ENCODE data around the gene CTNNA2. TPM values are rescaled to one million over a fixed set of nuclear protein-coding genes. Genes with fewer than 3 reads are reported as not detected.

The CTNNA2 gene
- total and polyA plus RNA-seq, 2 of the 8 experiments (the other 6 are each of a cell fraction or from before 2014, with no cell fraction given), result 3.9 to 9.0 TPM

DNA sequence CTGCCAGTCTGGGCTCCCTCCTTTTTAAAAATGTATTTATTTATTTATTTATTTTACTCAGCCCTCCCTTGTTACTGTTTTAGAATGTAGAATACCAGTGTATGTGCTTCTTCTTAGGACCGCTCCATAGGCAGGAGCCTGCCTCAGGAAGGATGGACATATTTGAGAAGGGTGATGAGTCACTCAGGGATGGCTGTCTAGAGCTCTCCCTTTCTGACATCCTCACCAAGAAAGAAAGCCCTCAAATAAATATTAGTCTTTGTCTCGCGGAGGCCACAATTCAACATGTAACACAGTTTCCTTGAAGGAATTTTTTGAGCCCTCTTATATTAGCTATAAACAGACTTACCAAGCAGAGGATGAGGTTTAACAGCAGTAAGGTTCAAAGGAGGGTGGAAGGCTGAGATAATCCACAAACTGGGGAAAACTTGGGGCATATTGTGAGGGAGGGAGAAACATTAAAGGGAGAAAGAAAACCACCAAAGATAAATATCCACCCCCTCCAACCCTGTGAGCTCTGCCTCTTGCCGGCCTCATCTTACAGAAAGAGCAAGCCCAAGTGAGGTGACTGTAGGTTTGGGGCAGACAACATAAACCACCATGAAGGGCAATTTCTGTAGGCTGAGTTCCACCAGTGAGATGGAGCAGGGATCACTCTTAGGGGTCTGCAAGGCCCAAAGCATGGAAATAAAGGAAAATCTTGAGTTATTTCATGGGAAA lies 628.3 kb downstream of the CTNNA2 start:
- H3K14ac ChIP-seq (ENCODE audit: insufficient read length), result no peak overlapping the region
- POLR2A ChIA-PET (ENCODE audit: partially characterized antibody), result no interaction called here
- no peak for TF ChIP-seq ZNF274 (IDR thresholded peaks at IDR 0.05; ENCODE audit: borderline replicate concordance, extremely low read depth, low read length)
- TF ChIP-seq SIN3A (conservative IDR thresholded peaks at IDR 0.05 in 1 of 2, IDR thresholded peaks at IDR 0.05 in 1 of 2; ENCODE audit: low read depth in 1 of 2, low read length in 2 of 2), result no peak
- TF ChIP-seq HDAC6 (IDR thresholded peaks at IDR 0.05; ENCODE audit: low read depth, low read length), result no peak
- TF ChIP-seq YY1 (IDR thresholded peaks at IDR 0.05; ENCODE audit: low read depth, low read length), result no peak
- TF ChIP-seq RAD21 (IDR thresholded peaks at IDR 0.05 in 1 of 2, conservative IDR thresholded peaks at IDR 0.05 in 1 of 2; ENCODE audit: low read depth in 2 of 2, low read length in 2 of 2), result no peak
- no peak for TF ChIP-seq GABPA (IDR thresholded peaks at IDR 0.05; ENCODE audit: borderline replicate concordance, insufficient read depth, low read length)
- TF ChIP-seq POLR2AphosphoS5 (IDR thresholded peaks at IDR 0.05; ENCODE audit: low read depth, low read length), result no peak
- TF ChIP-seq TBP (IDR thresholded peaks at IDR 0.05; ENCODE audit: low read depth, low read length), result no peak
- no peak for TF ChIP-seq SIX5 (IDR thresholded peaks at IDR 0.05; ENCODE audit: low read depth, low read length)
- TF ChIP-seq CTBP2 (IDR thresholded peaks at IDR 0.05; ENCODE audit: borderline replicate concordance, insufficient read depth, insufficient read length, low read length), result no peak
- no peak for TF ChIP-seq KDM1A (IDR thresholded peaks at IDR 0.05; ENCODE audit: borderline replicate concordance, low read length)
- no peak for TF ChIP-seq BACH1 (IDR thresholded peaks at IDR 0.05; ENCODE audit: low read length)
- TF ChIP-seq NRF1 (IDR thresholded peaks at IDR 0.05; ENCODE audit: low read depth, low read length), result no peak
- no peak for TF ChIP-seq SRF (IDR thresholded peaks at IDR 0.05; ENCODE audit: low read depth, low read length)

More for the DNA sequence above, 628.3 kb downstream of the CTNNA2 start:
- Histone ChIP-seq H2AK5ac (ENCODE audit: low read depth, low read length) (no peak overlapping the region), H3K79me1 (ENCODE audit: low read depth, low read length) (no peaks in the 10 kb centered on the region), H4K20me1 (replicated peaks in 1 of 2; ENCODE audit: control insufficient read depth in 1 of 2, insufficient read depth in 2 of 2, low read length in 2 of 2) (no peaks in the 10 kb centered on the region), H3K4ac (replicated peaks; ENCODE audit: insufficient read length, low read depth, low read length) (no peak overlapping the region), H3K79me2 (ENCODE audit: control insufficient read depth in 1 of 2, insufficient read depth in 2 of 2, low read length in 2 of 2) (no peaks in the 10 kb centered on the region), H4K91ac (replicated peaks; ENCODE audit: insufficient read length, low read length) (no peak overlapping the region), H3K4me3 (ENCODE audit: extremely low read depth in 1 of 4, insufficient read depth in 2 of 4, low read depth in 3 of 4, low read length in 4 of 4) (no peak overlapping the region), H3K9ac (replicated peaks in 1 of 4; ENCODE audit: extremely low read depth in 1 of 4, low read depth in 3 of 4, low read length in 3 of 4) (no peak overlapping the region), H3K56ac (replicated peaks; ENCODE audit: insufficient read length, low read depth, low read length) (no peak overlapping the region), H3K23ac (ENCODE audit: insufficient read length) (no peak overlapping the region), H2BK5ac (ENCODE audit: low read depth, low read length) (no peak overlapping the region), H2AFZ (ENCODE audit: low read length) (no peak overlapping the region), H3K18ac (ENCODE audit: extremely low read depth, low read length) (no peak overlapping the region), H2BK12ac (ENCODE audit: low read depth, low read length) (no peak overlapping the region), H2BK15ac (ENCODE audit: low read length) (no peak overlapping the region), H3K27ac (ENCODE audit: low read depth, low read length) (no peak overlapping the region), H3K36me3 (ENCODE audit: control insufficient read depth in 2 of 4, insufficient read depth in 4 of 4, low read length in 3 of 4) (no peaks in the 10 kb centered on the region), H3K4me1 (replicated peaks in 1 of 4; ENCODE audit: control insufficient read depth in 3 of 4, insufficient read depth in 4 of 4, low read length in 3 of 4) (no peaks in the 10 kb centered on the region), H3K27me3 (replicated peaks in 1 of 4; ENCODE audit: control insufficient read depth in 3 of 4, extremely low read depth in 1 of 4, insufficient read depth in 3 of 4, low read length in 3 of 4) (no peaks in the 10 kb centered on the region), H3K9me3 (ENCODE audit: insufficient read depth in 2 of 2, low read depth in 1 of 2, low read length in 1 of 2) (no peaks in the 10 kb centered on the region; a peak in 1 of 4 replicates), H4K5ac (ENCODE audit: insufficient read length, low read depth, low read length) (no peak overlapping the region), H2BK20ac (ENCODE audit: low read length) (no peak overlapping the region), H3K4me2 (ENCODE audit: insufficient read depth in 1 of 2, low read depth in 2 of 2, low read length in 2 of 2) (no peak overlapping the region), H2BK120ac (replicated peaks; ENCODE audit: low read depth, low read length) (no peak overlapping the region), H4K8ac (ENCODE audit: extremely low read depth, insufficient read depth, low read length) (no peak overlapping the region), H3K23me2 (ENCODE audit: low read depth, low read length) (no peaks in the 10 kb centered on the region)
- WGBS, 2 experiments (ENCODE audit: extremely low coverage in 1 of 2, insufficient coverage in 1 of 2, insufficient read length in 1 of 2, insufficient replicate concordance in 2 of 2, low coverage in 1 of 2, low lambda C conversion rate in 2 of 2, missing lambda C conversion rate in 1 of 2), result 93% methylated on average over 4 of the region's 4 CpGs; no CpG with 5 or more reads in 1 of the 2 experiments
- CTCF ChIA-PET (ENCODE audit: partially characterized antibody), result no interaction called here
- no peak for FAIRE-seq
- DNase-seq (ENCODE audit: low read depth in 1 of 2, low spot score in 2 of 2), result no peak

All from H1 (cell line).